ENCODE measurements around the gene TBC1D24.

The TBC1D24 gene

GRCh38 chr16:2450975-2451381 lies 23.9 kb upstream of the TBC1D24 start:
- DNase-seq: no peak

GRCh38 chr16:2451851-2452320 lies 23.0 kb upstream of the TBC1D24 start:
- no peak for DNase-seq

GRCh38 chr16:2452650-2453049 lies 22.3 kb upstream of the TBC1D24 start:
- no peak for DNase-seq

- DNase-seq: no peak
Measured at GRCh38 chr16:2455081-2455845, 19.7 kb upstream of the TBC1D24 start.

- no peak for DNase-seq
Measured at GRCh38 chr16:2456551-2457153, 18.3 kb upstream of the TBC1D24 start.

- DNase-seq: no peak
Measured at GRCh38 chr16:2457267-2457666, 17.7 kb upstream of the TBC1D24 start.

- no peak for DNase-seq
Measured at GRCh38 chr16:2457946-2458345, 17.0 kb upstream of the TBC1D24 start.

- no peak for DNase-seq
Measured at GRCh38 chr16:2458887-2459646, 15.9 kb upstream of the TBC1D24 start.

GRCh38 chr16:2459647-2460390 lies 15.1 kb upstream of the TBC1D24 start, which contains the start of gene TEDC2:
TEDC2 (plus strand) TSS chr16:2460109; CDS start chr16:2460145, 36 bp downstream.
- peak; percentile 95 for DNase-seq

GRCh38 chr16:2460391-2460713 lies 14.6 kb upstream of the TBC1D24 start:
- no peak for DNase-seq

GRCh38 chr16:2460916-2461315 lies 14.0 kb upstream of the TBC1D24 start:
- DNase-seq: no peak

GRCh38 chr16:2462031-2462866 lies 12.7 kb upstream of the TBC1D24 start:
- no peak for DNase-seq

- no peak for DNase-seq
Measured at GRCh38 chr16:2464333-2464732, 10.6 kb upstream of the TBC1D24 start.

- no peak for DNase-seq
Measured at GRCh38 chr16:2465653-2466415, 9.1 kb upstream of the TBC1D24 start.

- DNase-seq: no peak
Measured at GRCh38 chr16:2466667-2467527, 8.0 kb upstream of the TBC1D24 start.

- DNase-seq: peak; percentile 50
Measured at GRCh38 chr16:2467528-2468232, 7.2 kb upstream of the TBC1D24 start.

GRCh38 chr16:2468233-2468724 lies 6.6 kb upstream of the TBC1D24 start:
- peak; percentile 87 for DNase-seq

GRCh38 chr16:2468725-2469398 lies 6.1 kb upstream of the TBC1D24 start:
- peak; percentile 97 for DNase-seq
